Keratinocyte (primary cell): ENCODE results near the gene APOF. TPM values are rescaled to one million over a fixed set of nuclear protein-coding genes. Genes with fewer than 3 reads are reported as not detected.
"Not testable (repeated sequence)": the region's sequence is repeated elsewhere in the genome, so short reads cannot be mapped to it uniquely, and the experiment has no call there.

Experiments
- DNase-seq: peaks from one replicate; pipeline ENCODE4 v3.0.0-alpha.2; 2011; ENCODE audit warnings: low read depth, missing footprints, low spot score
- FAIRE-seq: peaks from 2 replicates; lab custom pipeline; 2011; peaks lifted over from hg19 to GRCh38; lab: Jason Lieb, UNC
- H2AFZ ChIP-seq: 2 replicates; pipeline ENCODE4 v1.6.0; 2012; ENCODE audit warnings: low read length, control low read depth, inconsistent platforms; ENCODE audit not compliant: control insufficient read depth
- H3K27ac ChIP-seq: 2 replicates; pipeline ENCODE4 v1.5.1; 2011; ENCODE audit warnings: low read length; ENCODE audit not compliant: control insufficient read depth, insufficient read depth
- H3K27me3 ChIP-seq: 3 replicates; pipeline ENCODE4 v1.6.0; 2011; ENCODE audit warnings: low read length; ENCODE audit not compliant: control insufficient read depth, insufficient read depth; ENCODE audit errors: extremely low read depth
- H3K36me3 ChIP-seq, 2 experiments: 2 replicates in 1 of 2; 3 replicates in 1 of 2; pipeline ENCODE4 v1.5.1; 2011; ENCODE audit warnings: low read length in 2 of 2, mild to moderate bottlenecking in 1 of 2; ENCODE audit not compliant: control insufficient read depth in 2 of 2, insufficient read depth in 2 of 2; ENCODE audit errors: extremely low read depth in 1 of 2
- H3K4me1 ChIP-seq: 3 replicates; pipeline ENCODE4 v1.5.1; 2011; ENCODE audit warnings: low read length; ENCODE audit not compliant: control insufficient read depth, insufficient read depth; ENCODE audit errors: extremely low read depth
- H3K4me2 ChIP-seq: 3 replicates; pipeline ENCODE4 v1.6.0; 2011; ENCODE audit warnings: low read depth, low read length; ENCODE audit not compliant: control insufficient read depth, insufficient read depth; ENCODE audit errors: extremely low read depth
- H3K4me3 ChIP-seq, 3 experiments: fragments of 200-600 bp in 1 of 3; sonication (generic) in 1 of 3; 2 replicates in 2 of 3; 3 replicates in 1 of 3; pipeline ENCODE4 v1.5.1; 2011 to 2016; ENCODE audit warnings: low read length in 3 of 3, mild to moderate bottlenecking in 3 of 3, control low read depth in 2 of 3, inconsistent platforms in 1 of 3, low read depth in 1 of 3, mixed read lengths in 1 of 3, mixed run types in 1 of 3, moderate library complexity in 1 of 3; ENCODE audit not compliant: control insufficient read depth in 2 of 3, insufficient read depth in 2 of 3; ENCODE audit errors: extremely low read depth in 1 of 3
- H3K79me2 ChIP-seq: 2 replicates; pipeline ENCODE4 v1.6.0; 2012; ENCODE audit warnings: low read length; ENCODE audit not compliant: control insufficient read depth, insufficient read depth
- H3K9ac ChIP-seq: 3 replicates; pipeline ENCODE4 v1.6.0; 2011; ENCODE audit warnings: low read length; ENCODE audit not compliant: control insufficient read depth, insufficient read depth; ENCODE audit errors: extremely low read depth
- H3K9me1 ChIP-seq: 3 replicates; pipeline ENCODE4 v1.6.0; 2011; ENCODE audit warnings: low read length; ENCODE audit not compliant: control insufficient read depth, insufficient read depth; ENCODE audit errors: extremely low read depth
- H3K9me3 ChIP-seq: 2 replicates; pipeline ENCODE4 v1.5.1; 2012; ENCODE audit warnings: low read depth, low read length; ENCODE audit not compliant: control insufficient read depth
- H4K20me1 ChIP-seq: 3 replicates; pipeline ENCODE4 v1.6.0; 2011; ENCODE audit warnings: low read length; ENCODE audit not compliant: control insufficient read depth, insufficient read depth; ENCODE audit errors: extremely low read depth
- EZH2 ChIP-seq: IDR thresholded peaks from one replicate; pipeline ENCODE4 v1.6.1; 2012; ENCODE audit warnings: inconsistent platforms, mild to moderate bottlenecking, low read length, moderate library complexity
- dilution Hi-C: fragments of 300-500 bp; cut with MboI; formaldehyde crosslinking; loops from one replicate; pipeline ENCODE4 v1.7.0; 2020; ENCODE audit warnings: low sequenced_read_pairs; ENCODE audit not compliant: extremely low pct_ligation_motif_present
- polyA plus RNA-seq, 5 experiments: library from polyadenylated mRNA; depleted of rRNA in 3 of 5; stranded (reverse) in 3 of 5; stranded (forward) in 1 of 5; unstranded in 1 of 5; fragments of >200 nt; gene quantifications; 1 replicate in 1 of 5; 2 replicates in 3 of 5; 3 replicates in 1 of 5; pipeline versions ENCODE4 v1.2.1 to v1.2.3, GENCODE V29; 2011 to 2012; ENCODE audit warnings: missing spikeins in 2 of 5, low read depth in 1 of 5, low replicate concordance in 1 of 5
- TF ChIP-seq, protein P1 (sequence below), 3 experiments: IDR thresholded peaks in 1 of 3; conservative IDR thresholded peaks in 1 of 3; optimal IDR thresholded peaks in 1 of 3; 2 replicates in 2 of 3; 3 replicates in 1 of 3; pipeline versions ENCODE3 to v1.5.1; 2011; ENCODE audit warnings: low read length in 3 of 3, mild to moderate bottlenecking in 3 of 3, moderate library complexity in 2 of 3, control low read depth in 1 of 3, inconsistent platforms in 1 of 3; ENCODE audit not compliant: insufficient read depth in 2 of 3; ENCODE audit errors: extremely low read depth in 1 of 3

APOF gene
- polyA plus RNA-seq, 1 donor (not counting 4 experiments of a cell fraction or from before 2014, with no cell fraction given), result not detected

- FAIRE-seq, result no peak
- Histone ChIP-seq H2AFZ (no peak overlapping the region), H3K79me2 (no peaks in the 10 kb centered on the region), H3K4me2 (no peak overlapping the region), H4K20me1 (no peaks in the 10 kb centered on the region), H3K27me3 (no peaks in the 10 kb centered on the region), H3K36me3 (peaks cover 13 to 26% of the 10 kb centered on the region in 2 experiments), H3K27ac (no peak overlapping the region), H3K4me1 (no peaks in the 10 kb centered on the region), H3K9me3 (no peaks in the 10 kb centered on the region), H3K9ac (no peak overlapping the region), H3K4me3 (no peak overlapping the region), H3K9me1 (no peaks in the 10 kb centered on the region)
- DNase-seq, result no peak
- dilution Hi-C loops, result no loop called here
- TF ChIP-seq, protein P1, sequence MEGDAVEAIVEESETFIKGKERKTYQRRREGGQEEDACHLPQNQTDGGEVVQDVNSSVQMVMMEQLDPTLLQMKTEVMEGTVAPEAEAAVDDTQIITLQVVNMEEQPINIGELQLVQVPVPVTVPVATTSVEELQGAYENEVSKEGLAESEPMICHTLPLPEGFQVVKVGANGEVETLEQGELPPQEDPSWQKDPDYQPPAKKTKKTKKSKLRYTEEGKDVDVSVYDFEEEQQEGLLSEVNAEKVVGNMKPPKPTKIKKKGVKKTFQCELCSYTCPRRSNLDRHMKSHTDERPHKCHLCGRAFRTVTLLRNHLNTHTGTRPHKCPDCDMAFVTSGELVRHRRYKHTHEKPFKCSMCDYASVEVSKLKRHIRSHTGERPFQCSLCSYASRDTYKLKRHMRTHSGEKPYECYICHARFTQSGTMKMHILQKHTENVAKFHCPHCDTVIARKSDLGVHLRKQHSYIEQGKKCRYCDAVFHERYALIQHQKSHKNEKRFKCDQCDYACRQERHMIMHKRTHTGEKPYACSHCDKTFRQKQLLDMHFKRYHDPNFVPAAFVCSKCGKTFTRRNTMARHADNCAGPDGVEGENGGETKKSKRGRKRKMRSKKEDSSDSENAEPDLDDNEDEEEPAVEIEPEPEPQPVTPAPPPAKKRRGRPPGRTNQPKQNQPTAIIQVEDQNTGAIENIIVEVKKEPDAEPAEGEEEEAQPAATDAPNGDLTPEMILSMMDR (optimal IDR thresholded peaks at IDR 0.05 in 1 of 3, IDR thresholded peaks at IDR 0.05 in 1 of 3, conservative IDR thresholded peaks at IDR 0.05 in 1 of 3; ENCODE audit: extremely low read depth in 1 of 3, insufficient read depth in 2 of 3, low read length in 3 of 3), result no peak
- TF ChIP-seq EZH2, result no peak
Observed at GRCh38 chr12:56326126-56326525, 36.5 kb downstream of the APOF start.

DNA sequence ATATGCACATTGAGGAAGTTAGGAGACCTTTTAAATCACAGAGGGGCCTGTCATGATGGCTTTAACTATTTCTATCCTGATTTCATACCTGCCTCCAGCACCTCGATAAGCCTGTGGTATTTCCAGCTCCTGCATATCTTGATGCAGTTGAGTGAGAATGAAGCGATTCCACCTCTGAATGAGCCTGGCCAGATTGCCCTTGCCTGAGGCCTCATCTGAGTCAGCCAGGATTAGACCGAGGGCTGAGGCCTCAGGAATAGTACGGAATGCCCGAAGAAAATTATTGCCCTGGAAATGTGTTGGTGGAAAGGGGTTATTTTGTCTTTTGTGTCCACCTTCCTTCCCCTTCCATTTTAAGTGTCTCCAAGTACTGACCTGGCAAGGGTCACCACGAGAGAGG lies 38.5 kb downstream of the APOF start:
- dilution Hi-C loops, result no loop called here
- Histone ChIP-seq H3K9me3 (no peaks in the 10 kb centered on the region), H3K4me3 (no peak overlapping the region), H2AFZ (no peak overlapping the region), H3K9ac (no peak overlapping the region), H3K36me3 (peaks cover 18 to 32% of the 10 kb centered on the region in 2 experiments), H3K4me1 (no peaks in the 10 kb centered on the region), H3K27me3 (no peaks in the 10 kb centered on the region), H3K27ac (no peak overlapping the region), H4K20me1 (no peaks in the 10 kb centered on the region), H3K4me2 (no peak overlapping the region), H3K79me2 (no peaks in the 10 kb centered on the region), H3K9me1 (no peaks in the 10 kb centered on the region)
- DNase-seq (no peak), FAIRE-seq (no peak)
- TF ChIP-seq, protein P1 (optimal IDR thresholded peaks at IDR 0.05 in 1 of 3, IDR thresholded peaks at IDR 0.05 in 1 of 3, conservative IDR thresholded peaks at IDR 0.05 in 1 of 3; ENCODE audit: extremely low read depth in 1 of 3, insufficient read depth in 2 of 3, low read length in 3 of 3), result no peak
- no peak for TF ChIP-seq EZH2

DNA sequence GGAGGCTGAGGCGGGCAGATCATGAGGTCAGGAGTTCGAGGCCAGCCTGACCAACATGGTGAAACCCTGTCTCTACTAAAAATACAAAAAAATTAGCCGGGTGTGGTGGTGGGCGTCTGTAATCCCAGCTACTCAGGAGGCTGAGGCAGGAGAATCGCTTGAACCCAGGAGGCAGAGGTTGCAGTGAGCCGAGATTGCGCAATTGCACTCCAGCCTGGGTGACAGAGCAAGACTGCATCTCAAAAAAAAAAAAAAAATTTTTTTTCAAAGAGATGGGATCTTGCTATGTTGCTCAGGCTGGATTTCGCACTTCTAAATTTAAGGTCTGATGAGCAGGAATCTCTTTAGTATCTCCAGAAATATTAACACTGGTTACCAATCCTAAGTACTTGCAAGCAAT lies 41.0 kb downstream of the APOF start:
- H3K9ac ChIP-seq, H2AFZ ChIP-seq, dilution Hi-C loops, H3K9me3 ChIP-seq, FAIRE-seq, H3K79me2 ChIP-seq, H3K4me2 ChIP-seq, H3K4me1 ChIP-seq, H3K9me1 ChIP-seq, DNase-seq, H4K20me1 ChIP-seq, H3K4me3 ChIP-seq, H3K27ac ChIP-seq, H3K27me3 ChIP-seq: not testable (repeated sequence)
- peaks cover 18 to 29% of the 10 kb centered on the region in 2 experiments for H3K36me3 ChIP-seq
